Activated CD4-positive, alpha-beta T cell treated with anti-CD3 and anti-CD28 coated beads for 24 hours (primary cell): ENCODE measurements around the gene EPYC.
A peak's percentile ranks its signal among the peaks of the same experiment; 100 is the strongest.
"Not testable (repeated sequence)": the region's sequence is repeated elsewhere in the genome, so short reads cannot be mapped to it uniquely, and the experiment has no call there.

ENCODE experiments used
- DNase-seq, 2 donors: peaks; one replicate each; pipeline ENCODE4 v3.0.0-alpha.2; 2020; ENCODE audit warnings: low read depth in 2 of 2

The EPYC gene

GRCh38 chr12:90991952-90992465 lies 12.8 kb downstream of the EPYC start:
- no peak for DNase-seq

- DNase-seq = no peak
Measured at GRCh38 chr12:90990611-90991010, 14.2 kb downstream of the EPYC start.

- DNase-seq = no peak
Measured at GRCh38 chr12:90989686-90990111, 15.1 kb downstream of the EPYC start.

GRCh38 chr12:90987520-90987919 lies 17.3 kb downstream of the EPYC start:
- no peak for DNase-seq

- no peak for DNase-seq
Measured at GRCh38 chr12:90987101-90987500, 17.7 kb downstream of the EPYC start.

- not testable (repeated sequence) for DNase-seq
Measured at GRCh38 chr12:90985331-90985730, 19.4 kb downstream of the EPYC start.

GRCh38 chr12:90984114-90984513 lies 20.7 kb downstream of the EPYC start:
- DNase-seq = no peak

- no peak for DNase-seq
Measured at GRCh38 chr12:90982170-90982569, 22.6 kb downstream of the EPYC start.

GRCh38 chr12:90979951-90980350 lies 24.8 kb downstream of the EPYC start:
- DNase-seq = no peak

GRCh38 chr12:90979019-90979418 lies 25.8 kb downstream of the EPYC start:
- DNase-seq = no peak

GRCh38 chr12:90978117-90978770 lies 26.5 kb downstream of the EPYC start:
- DNase-seq = no peak

GRCh38 chr12:90977224-90977623 lies 27.5 kb downstream of the EPYC start:
- no peak for DNase-seq

GRCh38 chr12:90974286-90974685 lies 30.5 kb downstream of the EPYC start:
- no peak for DNase-seq

GRCh38 chr12:90972226-90972625 lies 32.5 kb downstream of the EPYC start:
- no peak for DNase-seq

- DNase-seq = no peak
Measured at GRCh38 chr12:90970911-90971310, 33.9 kb downstream of the EPYC start.

GRCh38 chr12:90970471-90970870 lies 34.3 kb downstream of the EPYC start:
- no peak for DNase-seq

GRCh38 chr12:90969851-90970250 lies 34.9 kb downstream of the EPYC start:
- no peak for DNase-seq

- DNase-seq = no peak
Measured at GRCh38 chr12:90969346-90969745, 35.4 kb downstream of the EPYC start.

GRCh38 chr12:90965204-90965603 lies 39.6 kb downstream of the EPYC start:
- no peak for DNase-seq

GRCh38 chr12:90964616-90965015 lies 40.2 kb downstream of the EPYC start:
- no peak for DNase-seq

- DNase-seq = no peak
Measured at GRCh38 chr12:90963946-90964345, 40.8 kb downstream of the EPYC start.

- DNase-seq = no peak
Measured at GRCh38 chr12:90961154-90961553, 43.6 kb downstream of the EPYC start.

- DNase-seq = peak in 1 of 2 donors; percentile 6
Measured at GRCh38 chr12:90959538-90960139, 45.1 kb downstream of the EPYC start.

- DNase-seq = no peak
Measured at GRCh38 chr12:90959032-90959431, 45.7 kb downstream of the EPYC start.
